ENCODE measurements around the gene DTX3L.
"Not testable (repeated sequence)": the region's sequence is repeated elsewhere in the genome, so short reads cannot be mapped to it uniquely, and the experiment has no call there.

The DTX3L gene

GRCh38 chr3:122548619-122549018, 15.5 kb upstream of the DTX3L start:
- peaks cover 73% of the 10 kb centered on the region for H3K36me3 Mint-ChIP-seq (ENCODE audit: low read depth)
- no peak overlapping the region for H3K27ac Mint-ChIP-seq
- H3K4me3 Mint-ChIP-seq, result no peak overlapping the region
- H3K4me1 Mint-ChIP-seq (ENCODE audit: low read depth), result peaks cover 22% of the 10 kb centered on the region
- H3K9me3 Mint-ChIP-seq, result no peaks in the 10 kb centered on the region
- no peaks in the 10 kb centered on the region for H3K27me3 Mint-ChIP-seq (ENCODE audit: low read depth)

- Mint-ChIP-seq H3K27ac (no peak overlapping the region), H3K4me1 (ENCODE audit: low read depth) (peaks cover 31% of the 10 kb centered on the region), H3K36me3 (ENCODE audit: low read depth) (peaks cover 72% of the 10 kb centered on the region), H3K4me3 (no peak overlapping the region), H3K9me3 (no peaks in the 10 kb centered on the region), H3K27me3 (ENCODE audit: low read depth) (no peaks in the 10 kb centered on the region)
These were observed 11.0 kb upstream of the DTX3L start for GRCh38 chr3:122553171-122553570.

GRCh38 chr3:122555275-122556071, 8.7 kb upstream of the DTX3L start:
- Mint-ChIP-seq H3K4me3 (no peak overlapping the region), H3K4me1 (ENCODE audit: low read depth) (peaks cover 37% of the 10 kb centered on the region), H3K9me3 (no peaks in the 10 kb centered on the region), H3K27ac (no peak overlapping the region), H3K27me3 (ENCODE audit: low read depth) (no peaks in the 10 kb centered on the region), H3K36me3 (ENCODE audit: low read depth) (peaks cover 68% of the 10 kb centered on the region)

- Mint-ChIP-seq H3K9me3 (no peaks in the 10 kb centered on the region), H3K4me3 (no peak overlapping the region), H3K4me1 (ENCODE audit: low read depth) (peaks cover 45% of the 10 kb centered on the region), H3K36me3 (ENCODE audit: low read depth) (peaks cover 68% of the 10 kb centered on the region), H3K27me3 (ENCODE audit: low read depth) (no peaks in the 10 kb centered on the region), H3K27ac (no peak overlapping the region)
These were observed 6.8 kb upstream of the DTX3L start for GRCh38 chr3:122557356-122557755.

GRCh38 chr3:122558605-122559004, 5.5 kb upstream of the DTX3L start:
- H3K27me3 Mint-ChIP-seq (ENCODE audit: low read depth), result no peaks in the 10 kb centered on the region
- peaks cover 46% of the 10 kb centered on the region for H3K4me1 Mint-ChIP-seq (ENCODE audit: low read depth)
- no peak overlapping the region for H3K4me3 Mint-ChIP-seq
- no peak overlapping the region for H3K27ac Mint-ChIP-seq
- H3K9me3 Mint-ChIP-seq, result no peaks in the 10 kb centered on the region
- peaks cover 64% of the 10 kb centered on the region for H3K36me3 Mint-ChIP-seq (ENCODE audit: low read depth)

GRCh38 chr3:122559906-122560305, 4.2 kb upstream of the DTX3L start:
- peak overlapping the region; percentile 1 for H3K27ac Mint-ChIP-seq
- H3K36me3 Mint-ChIP-seq (ENCODE audit: low read depth), result peaks cover 61% of the 10 kb centered on the region
- no peaks in the 10 kb centered on the region for H3K9me3 Mint-ChIP-seq
- peaks cover 42% of the 10 kb centered on the region for H3K4me1 Mint-ChIP-seq (ENCODE audit: low read depth)
- H3K4me3 Mint-ChIP-seq, result no peak overlapping the region
- H3K27me3 Mint-ChIP-seq (ENCODE audit: low read depth), result no peaks in the 10 kb centered on the region

GRCh38 chr3:122560680-122561079, 3.5 kb upstream of the DTX3L start:
- Mint-ChIP-seq H3K4me3 (peak overlapping the region; percentile 71), H3K36me3 (ENCODE audit: low read depth) (peaks cover 57% of the 10 kb centered on the region), H3K27ac (peak overlapping the region; percentile 77), H3K9me3 (no peaks in the 10 kb centered on the region), H3K27me3 (ENCODE audit: low read depth) (no peaks in the 10 kb centered on the region), H3K4me1 (ENCODE audit: low read depth) (peaks cover 42% of the 10 kb centered on the region)

GRCh38 chr3:122562923-122563716, 1.0 kb upstream of the DTX3L start:
- H3K27ac Mint-ChIP-seq, result peak overlapping the region; percentile 98
- no peaks in the 10 kb centered on the region for H3K27me3 Mint-ChIP-seq (ENCODE audit: low read depth)
- H3K36me3 Mint-ChIP-seq (ENCODE audit: low read depth), result peaks cover 61% of the 10 kb centered on the region
- peak overlapping the region; percentile 99 for H3K4me3 Mint-ChIP-seq
- H3K9me3 Mint-ChIP-seq, result no peaks in the 10 kb centered on the region
- peaks cover 58% of the 10 kb centered on the region for H3K4me1 Mint-ChIP-seq (ENCODE audit: low read depth)

GRCh38 chr3:122563717-122564025, 467 bp upstream of the DTX3L start:
- Mint-ChIP-seq H3K36me3 (ENCODE audit: low read depth) (peaks cover 64% of the 10 kb centered on the region), H3K27ac (peak overlapping the region; percentile 98), H3K9me3 (no peaks in the 10 kb centered on the region), H3K4me3 (peak overlapping the region; percentile 99), H3K4me1 (ENCODE audit: low read depth) (peaks cover 63% of the 10 kb centered on the region), H3K27me3 (ENCODE audit: low read depth) (no peaks in the 10 kb centered on the region)

GRCh38 chr3:122568131-122568530, 4.0 kb downstream of the DTX3L start:
- not testable (repeated sequence) for H3K9me3 Mint-ChIP-seq; H3K27me3 Mint-ChIP-seq (ENCODE audit: low read depth)
- Mint-ChIP-seq H3K36me3 (ENCODE audit: low read depth) (peaks cover 67% of the 10 kb centered on the region), H3K4me1 (ENCODE audit: low read depth) (peaks cover 64% of the 10 kb centered on the region), H3K4me3 (peak overlapping the region; percentile 32), H3K27ac (peak overlapping the region; percentile 49)

- Mint-ChIP-seq H3K27ac (peak overlapping the region; percentile 49), H3K36me3 (ENCODE audit: low read depth) (peaks cover 68% of the 10 kb centered on the region), H3K4me1 (ENCODE audit: low read depth) (peaks cover 66% of the 10 kb centered on the region), H3K9me3 (no peaks in the 10 kb centered on the region), H3K4me3 (peak overlapping the region; percentile 26), H3K27me3 (ENCODE audit: low read depth) (no peaks in the 10 kb centered on the region)
These were observed 4.6 kb downstream of the DTX3L start for GRCh38 chr3:122568755-122569154.

GRCh38 chr3:122572940-122573412, 8.8 kb downstream of the DTX3L start:
- no peaks in the 10 kb centered on the region for H3K27me3 Mint-ChIP-seq (ENCODE audit: low read depth)
- peak overlapping the region; percentile 65 for H3K27ac Mint-ChIP-seq
- H3K4me3 Mint-ChIP-seq, result peak overlapping the region; percentile 33
- H3K36me3 Mint-ChIP-seq (ENCODE audit: low read depth), result peaks cover 55% of the 10 kb centered on the region
- H3K9me3 Mint-ChIP-seq, result no peaks in the 10 kb centered on the region
- peaks cover 66% of the 10 kb centered on the region for H3K4me1 Mint-ChIP-seq (ENCODE audit: low read depth)

- peak overlapping the region; percentile 17 for H3K27ac Mint-ChIP-seq
- H3K9me3 Mint-ChIP-seq, result peaks cover 6% of the 10 kb centered on the region
- H3K4me3 Mint-ChIP-seq, result no peak overlapping the region
- H3K27me3 Mint-ChIP-seq (ENCODE audit: low read depth), result no peaks in the 10 kb centered on the region
- H3K36me3 Mint-ChIP-seq (ENCODE audit: low read depth), result peaks cover 36% of the 10 kb centered on the region
- H3K4me1 Mint-ChIP-seq (ENCODE audit: low read depth), result peaks cover 53% of the 10 kb centered on the region
These were observed 12.2 kb downstream of the DTX3L start for GRCh38 chr3:122576174-122576940.

- peaks cover 42% of the 10 kb centered on the region for H3K36me3 Mint-ChIP-seq (ENCODE audit: low read depth)
- peaks cover 18% of the 10 kb centered on the region for H3K9me3 Mint-ChIP-seq
- H3K27ac Mint-ChIP-seq, result peak within 1 kb of the TSS; percentile 98
- H3K4me1 Mint-ChIP-seq (ENCODE audit: low read depth), result peaks cover 49% of the 10 kb centered on the region
- peak within 1 kb of the TSS; percentile 99 for H3K4me3 Mint-ChIP-seq
- H3K27me3 Mint-ChIP-seq (ENCODE audit: low read depth), result no peaks in the 10 kb centered on the region
These were observed 13.4 kb downstream of the DTX3L start, which contains the start of gene PARP15 for GRCh38 chr3:122577409-122578031. Gene PARP15 (plus strand): TSS chr3:122577650. CDS start chr3:122577668, 18 bp downstream.
